ENCODE measurements around the gene RAB4A.

The RAB4A gene

DNA sequence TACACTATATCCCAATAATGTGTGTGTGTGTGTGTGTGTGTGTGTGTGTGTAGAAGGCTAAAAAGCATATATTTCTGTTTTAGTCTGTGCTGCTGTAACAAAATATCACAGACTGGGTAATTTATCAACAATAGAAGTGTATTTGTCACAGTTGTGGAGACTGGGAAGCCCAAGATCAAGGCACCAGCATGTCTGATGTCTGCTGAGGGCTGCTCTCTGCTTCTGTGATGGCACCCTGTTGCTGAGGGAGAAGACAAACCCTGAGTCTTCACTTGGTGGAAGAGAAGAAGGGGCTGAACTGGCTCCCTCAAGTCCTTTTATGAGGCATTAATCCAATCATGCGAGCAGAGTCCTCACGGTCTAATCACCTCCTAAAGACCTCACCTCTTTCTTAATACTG is 23.0 kb upstream of the RAB4A start:
- no peak for DNase-seq

- DNase-seq: no peak
Observed at GRCh38 chr1:229248821-229249817, 21.8 kb upstream of the RAB4A start.

GRCh38 chr1:229249854-229250644 is 20.9 kb upstream of the RAB4A start:
- no peak for DNase-seq

- DNase-seq: no peak
Observed at GRCh38 chr1:229251185-229251584, 19.7 kb upstream of the RAB4A start.

GRCh38 chr1:229252228-229252984 is 18.5 kb upstream of the RAB4A start:
- no peak for DNase-seq

GRCh38 chr1:229253151-229253974 is 17.5 kb upstream of the RAB4A start:
- no peak for DNase-seq

DNA sequence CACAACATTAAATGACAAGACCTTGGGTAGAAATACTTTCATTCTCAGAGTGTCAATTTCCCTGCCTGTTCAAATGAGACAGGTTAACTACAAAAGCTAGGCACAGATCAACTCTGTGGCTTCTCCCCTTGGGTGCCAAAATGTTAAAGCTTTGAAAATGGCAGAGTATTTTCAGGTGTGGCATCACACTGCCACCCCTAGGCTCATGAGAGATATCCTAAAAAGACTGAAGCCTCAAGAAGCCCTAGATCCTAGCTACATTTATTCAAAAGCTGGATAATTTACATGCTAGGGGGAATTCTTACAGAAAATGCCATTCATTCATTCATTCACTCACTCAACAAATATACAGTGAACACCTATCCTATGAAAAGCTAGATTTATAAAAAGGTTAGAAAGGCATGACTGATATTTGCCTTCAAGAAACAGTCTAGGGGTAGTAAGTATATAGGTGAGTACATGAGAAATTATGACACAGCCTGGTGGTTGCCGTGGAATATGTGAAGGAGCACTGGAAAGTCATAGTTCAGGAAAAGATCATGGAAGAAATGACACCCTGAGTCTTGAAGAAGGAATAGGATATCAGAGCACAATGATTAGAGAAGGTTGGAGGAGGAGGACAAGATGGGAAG is 15.9 kb upstream of the RAB4A start:
- no peak for DNase-seq

- peak; percentile 64 for DNase-seq
Observed at GRCh38 chr1:229258031-229258756, 12.7 kb upstream of the RAB4A start.

- DNase-seq: no peak
Observed at GRCh38 chr1:229258757-229259060, 12.2 kb upstream of the RAB4A start.

GRCh38 chr1:229260297-229260696 is 10.6 kb upstream of the RAB4A start:
- DNase-seq: no peak

DNA sequence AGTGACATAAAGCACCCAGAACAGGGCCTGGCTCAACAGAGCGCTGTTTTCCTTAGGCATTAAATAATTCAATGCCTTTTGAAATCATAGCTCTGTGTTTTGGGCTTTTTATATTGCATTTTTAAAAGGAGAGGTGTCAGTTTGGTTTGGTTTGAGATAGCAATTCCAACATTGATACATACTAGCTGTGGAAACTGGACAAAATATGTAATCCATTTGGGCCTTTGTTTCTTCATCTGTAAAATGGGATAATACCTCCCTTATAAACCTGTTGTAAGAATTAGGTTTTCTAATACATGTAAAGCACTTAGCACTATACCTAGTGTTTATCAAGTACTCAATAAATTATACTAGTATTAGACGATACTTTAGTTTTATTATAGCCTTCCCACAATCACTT is 8.7 kb upstream of the RAB4A start:
- DNase-seq: no peak

DNA sequence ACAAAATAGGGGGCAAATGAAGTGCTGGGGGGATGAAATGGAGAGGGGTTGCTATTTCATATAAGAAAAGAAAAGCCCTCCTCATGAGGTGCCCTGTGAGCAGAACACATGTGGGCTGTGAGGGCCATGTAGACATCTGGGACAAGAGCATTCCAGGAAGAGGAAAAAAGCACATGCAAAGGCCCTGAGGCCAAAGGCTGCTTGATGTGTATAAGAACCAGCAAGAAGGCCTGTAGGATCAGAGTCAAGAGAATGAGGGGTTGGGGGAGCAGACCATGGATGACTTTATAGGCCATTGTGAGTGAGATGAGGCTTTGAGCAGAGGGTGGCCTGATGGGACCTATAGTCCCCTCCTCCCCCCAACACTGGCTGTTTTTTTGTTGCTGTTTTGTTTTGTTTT is 7.7 kb upstream of the RAB4A start:
- DNase-seq: no peak

GRCh38 chr1:229264068-229264467 is 6.8 kb upstream of the RAB4A start:
- DNase-seq: no peak

- DNase-seq: no peak
Observed at GRCh38 chr1:229264487-229264886, 6.4 kb upstream of the RAB4A start.

- DNase-seq: no peak
Observed at GRCh38 chr1:229266274-229266673, 4.6 kb upstream of the RAB4A start.

- no peak for DNase-seq
Observed at GRCh38 chr1:229266832-229267500, 3.9 kb upstream of the RAB4A start.

GRCh38 chr1:229268505-229268904 is 2.4 kb upstream of the RAB4A start:
- no peak for DNase-seq

DNA sequence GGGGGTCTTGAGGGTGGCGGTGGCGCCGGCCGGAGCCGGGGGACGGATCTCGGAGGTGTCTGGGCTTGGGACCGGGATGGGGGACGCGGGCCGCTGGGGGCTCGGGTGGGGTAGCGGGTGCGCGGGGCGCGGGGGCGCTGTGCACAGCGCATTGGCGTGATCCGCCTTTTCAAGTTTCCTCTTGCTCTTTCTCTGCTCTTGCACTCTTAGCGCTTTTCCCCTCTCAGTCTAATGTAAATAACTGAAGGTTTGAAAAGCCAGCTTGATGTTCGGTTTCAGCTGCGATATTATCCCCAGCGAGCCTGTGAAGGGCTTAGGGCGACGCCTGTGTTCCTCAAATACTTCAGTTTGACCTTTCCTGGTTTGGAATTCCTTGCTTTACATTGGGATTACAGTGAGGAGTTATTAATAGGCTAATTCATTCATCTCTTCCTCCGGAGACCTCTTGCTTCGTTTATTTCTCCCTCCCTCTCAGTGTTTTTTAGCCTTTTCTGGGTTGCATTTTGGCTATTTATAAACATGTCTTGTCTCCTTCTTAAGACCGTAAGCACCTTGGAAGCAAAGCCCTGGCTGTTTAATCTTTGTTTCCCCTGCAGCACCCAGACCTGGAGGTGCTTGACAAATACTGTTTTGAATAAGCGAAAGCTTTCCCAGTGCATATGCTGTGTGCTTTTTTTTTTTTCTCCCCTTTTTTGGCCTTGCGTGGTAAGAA is 693 bp downstream of the RAB4A start:
- no peak for DNase-seq

GRCh38 chr1:229272164-229273158 is 1.6 kb downstream of the RAB4A start:
- DNase-seq: no peak
